SK-N-SH (cell line): Measurements from ENCODE around the gene NTHL1. TPM values are rescaled to one million over a fixed set of nuclear protein-coding genes. Genes with fewer than 3 reads are reported as not detected.
A peak's percentile ranks its signal among the peaks of the same experiment; 100 is the strongest.

Experiments
- CTCF ChIA-PET: fragments of 300-600, 350-600 bp; formaldehyde crosslinking; extraction: SDS; loops from one replicate; lab custom pipeline; 2021; lab: Yijun Ruan, JAX
- POLR2A ChIA-PET: fragments of 350-600 bp; sonication (Branson Sonifier 250); formaldehyde crosslinking; extraction: SDS; loops from one replicate; lab custom pipeline; 2020; ENCODE audit warnings: antibody characterized with exemption, inconsistent platforms; lab: Yijun Ruan, JAX
- DNase-seq: peaks from one replicate; pipeline ENCODE4 v3.0.0; 2012
- H2AFZ ChIP-seq: fragments of 200-600 bp; sonication (generic); 2 replicates; pipeline ENCODE4 v1.8.1; 2016; ENCODE audit warnings: antibody characterized with exemption, mild to moderate bottlenecking, low read depth
- H3F3A ChIP-seq: fragments of 200-600 bp; sonication (generic); replicated peaks from 2 replicates; pipeline ENCODE3; 2016; ENCODE audit warnings: antibody characterized with exemption, mild to moderate bottlenecking; ENCODE audit not compliant: insufficient read depth
- H3K27ac ChIP-seq, 2 experiments: fragments of 200-500 bp in 1 of 2; fragments of 200-600 bp in 1 of 2; sonication (Bioruptor generic) in 1 of 2; sonication (generic), shearing (Covaris generic) in 1 of 2; 2 replicates each; pipeline versions ENCODE4 v1.5.1 to v1.6.1; 2014 to 2016; ENCODE audit warnings: low read depth in 2 of 2, inconsistent platforms in 1 of 2, low read length in 1 of 2, mild to moderate bottlenecking in 1 of 2, mixed read lengths in 1 of 2
- H3K27me3 ChIP-seq: fragments of 200-600 bp; sonication (generic), shearing (Covaris generic); 2 replicates; pipeline ENCODE4 v1.6.1; 2016; ENCODE audit warnings: mixed run types; ENCODE audit not compliant: insufficient read depth
- H3K36me3 ChIP-seq, 2 experiments: fragments of 200-500 bp in 1 of 2; fragments of 200-600 bp in 1 of 2; sonication (Bioruptor generic) in 1 of 2; sonication (generic) in 1 of 2; replicated peaks in 1 of 2; 2 replicates each; pipeline versions ENCODE3 to v1.5.1; 2014 to 2016; ENCODE audit warnings: low read length in 1 of 2, mild to moderate bottlenecking in 1 of 2; ENCODE audit not compliant: insufficient read depth in 2 of 2, control insufficient read depth in 1 of 2
- H3K4me1 ChIP-seq, 2 experiments: fragments of 200-500 bp in 1 of 2; fragments of 200-600 bp in 1 of 2; sonication (Bioruptor generic) in 1 of 2; sonication (generic), shearing (Covaris generic) in 1 of 2; 2 replicates each; pipeline versions ENCODE4 v1.5.1 to v1.6.1; 2014 to 2016; ENCODE audit warnings: low read depth in 1 of 2, low read length in 1 of 2, mixed run types in 1 of 2; ENCODE audit not compliant: insufficient read depth in 2 of 2, control insufficient read depth in 1 of 2
- H3K4me2 ChIP-seq: fragments of 200-600 bp; sonication (generic), shearing (Covaris generic); 2 replicates; pipeline ENCODE4 v1.6.1; 2017; ENCODE audit warnings: mixed run types
- H3K4me3 ChIP-seq, 2 experiments: fragments of 200-500 bp in 1 of 2; fragments of 200-600 bp in 1 of 2; sonication (Bioruptor generic) in 1 of 2; sonication (generic), shearing (Covaris generic) in 1 of 2; 2 replicates each; pipeline versions ENCODE4 v1.5.1 to v1.8.1; 2014 to 2016; ENCODE audit warnings: low read depth in 2 of 2, inconsistent platforms in 1 of 2, low read length in 1 of 2, mild to moderate bottlenecking in 1 of 2, mixed read lengths in 1 of 2, moderate library complexity in 1 of 2
- H3K79me2 ChIP-seq: fragments of 200-600 bp; sonication (generic); 2 replicates; pipeline ENCODE4 v1.8.1; 2017; ENCODE audit warnings: mild to moderate bottlenecking; ENCODE audit not compliant: insufficient read depth
- H3K9ac ChIP-seq: fragments of 200-600 bp; sonication (generic); 2 replicates; pipeline ENCODE4 v1.6.1; 2017; ENCODE audit warnings: mixed run types
- H3K9me2 ChIP-seq: fragments of 200-600 bp; sonication (generic); 2 replicates; pipeline ENCODE4 v1.6.1; 2017; ENCODE audit warnings: mixed run types
- H3K9me3 ChIP-seq: fragments of 200-600 bp; sonication (generic); 2 replicates; pipeline ENCODE4 v1.6.1; 2017; ENCODE audit warnings: mixed run types, mild to moderate bottlenecking, moderate library complexity
- H4K20me1 ChIP-seq: fragments of 200-600 bp; sonication (generic); 2 replicates; pipeline ENCODE4 v1.6.1; 2017; ENCODE audit warnings: mild to moderate bottlenecking, mixed run types; ENCODE audit not compliant: insufficient read depth
- CHD2 ChIP-seq: fragments of 150-350 bp; IDR thresholded peaks from 2 replicates; pipeline ENCODE4 v1.6.1; 2018; ENCODE audit warnings: low read length; ENCODE audit not compliant: partially characterized antibody
- ELF1 ChIP-seq: IDR thresholded peaks from 2 replicates; pipeline ENCODE4 v1.4.0; 2012
- EZH2phosphoT487 ChIP-seq: fragments of 200-600 bp; sonication (generic); IDR thresholded peaks from 2 replicates; pipeline ENCODE4 v1.6.1; 2017; ENCODE audit warnings: low read depth, mixed run types, mild to moderate bottlenecking, antibody characterized with exemption, moderate library complexity, borderline replicate concordance
- FOSL2 ChIP-seq: IDR thresholded peaks from 2 replicates; pipeline ENCODE4 v1.4.0; 2012; ENCODE audit warnings: low read depth, mild to moderate bottlenecking, moderate library complexity, borderline replicate concordance
- FOXJ3 ChIP-seq: sonication (generic); formaldehyde crosslinking; IDR thresholded peaks from 2 replicates; pipeline ENCODE4 v1.5.1; 2020; ENCODE audit warnings: mild to moderate bottlenecking, missing genetic modification reagents
- GABPA ChIP-seq: IDR thresholded peaks from 2 replicates; pipeline ENCODE4 v1.4.0; 2012; ENCODE audit warnings: low read depth, mild to moderate bottlenecking
- GATA2 ChIP-seq: sonication (generic); formaldehyde crosslinking; IDR thresholded peaks from 2 replicates; pipeline ENCODE4 v1.5.0; 2020; ENCODE audit warnings: mild to moderate bottlenecking, missing genetic modification reagents
- MEF2A ChIP-seq: IDR thresholded peaks from 2 replicates; pipeline ENCODE4 v1.4.0; 2012; ENCODE audit warnings: low read depth, borderline replicate concordance
- MXI1 ChIP-seq: IDR thresholded peaks from 2 replicates; pipeline ENCODE4 v1.6.1; 2012; ENCODE audit warnings: mild to moderate bottlenecking, low read depth, low read length, improper control_type of control experiment
- NFIC ChIP-seq: IDR thresholded peaks from 2 replicates; pipeline ENCODE4 v1.4.0; 2012; ENCODE audit warnings: borderline replicate concordance
- NRF1 ChIP-seq: IDR thresholded peaks from 2 replicates; pipeline ENCODE4 v1.6.1; 2012; ENCODE audit warnings: low read depth, mild to moderate bottlenecking, low read length
- PBX3 ChIP-seq: IDR thresholded peaks from 2 replicates; pipeline ENCODE4; 2012
- POLR2AphosphoS5 ChIP-seq: IDR thresholded peaks from 2 replicates; pipeline ENCODE4 v1.6.1; 2012; ENCODE audit warnings: low read depth, low read length
- RAD21 ChIP-seq: IDR thresholded peaks from 2 replicates; pipeline ENCODE4 v1.6.1; 2012; ENCODE audit warnings: mild to moderate bottlenecking, low read length
- RXRA ChIP-seq: IDR thresholded peaks from 2 replicates; pipeline ENCODE4 v1.4.0; 2012; ENCODE audit warnings: low read depth, mild to moderate bottlenecking, borderline replicate concordance
- SIN3A ChIP-seq: IDR thresholded peaks from 2 replicates; pipeline ENCODE4 v1.6.1; 2012; ENCODE audit warnings: low read depth, mild to moderate bottlenecking, low read length, moderate library complexity, borderline replicate concordance
- SMC3 ChIP-seq: IDR thresholded peaks from 2 replicates; pipeline ENCODE4 v1.6.1; 2012; ENCODE audit warnings: low read depth, low read length, improper control_type of control experiment
- TAF1 ChIP-seq: IDR thresholded peaks from 2 replicates; pipeline ENCODE4 v1.6.1; 2012; ENCODE audit warnings: low read depth, mild to moderate bottlenecking, low read length, moderate library complexity, borderline replicate concordance
- TCF12 ChIP-seq: IDR thresholded peaks from 2 replicates; pipeline ENCODE4 v1.4.0; 2012
- YY1 ChIP-seq: IDR thresholded peaks from 2 replicates; pipeline ENCODE4 v1.4.0; 2012; ENCODE audit warnings: low read depth, mild to moderate bottlenecking
- WGBS: methylation state at CpG from one replicate; pipeline ENCODE4 v1.1.6; 2017; ENCODE audit warnings: low lambda C conversion rate; 5-methylcytosine and 5-hydroxymethylcytosine counted together
- polyA plus RNA-seq, 3 experiments: library from polyadenylated mRNA; depleted of rRNA; stranded (reverse); fragments of >200 nt; gene quantifications; 2 replicates each; pipeline ENCODE4 v1.2.3, GENCODE V29; 2012
- TF ChIP-seq, protein P1 (sequence below): fragments of 150-350 bp; IDR thresholded peaks from 2 replicates; pipeline ENCODE4 v1.6.1; 2017; ENCODE audit warnings: antibody characterized with exemption, low read length, low read depth, borderline replicate concordance
- TF ChIP-seq, protein P2 (sequence below): IDR thresholded peaks from 2 replicates; pipeline ENCODE4 v1.6.1; 2012; ENCODE audit warnings: mild to moderate bottlenecking, low read depth, low read length, moderate library complexity
- TF ChIP-seq, protein P3 (sequence below): IDR thresholded peaks from 2 replicates; pipeline ENCODE4 v1.4.0; 2012; ENCODE audit warnings: low read depth
- TF ChIP-seq, protein P4 (sequence below): IDR thresholded peaks from 2 replicates; pipeline ENCODE4 v1.4.0; 2012; ENCODE audit warnings: low read depth, borderline replicate concordance
- TF ChIP-seq, protein P5 (sequence below): fragments of 150-350 bp; IDR thresholded peaks from 2 replicates; pipeline ENCODE4 v1.6.1; 2016; ENCODE audit warnings: mild to moderate bottlenecking, low read depth, low read length

The NTHL1 gene
- polyA plus RNA-seq (2012; rRNA removed), result 72.9 and 77.3 TPM in 2 replicates
- polyA plus RNA-seq (2012; cell fraction: cytosol; rRNA removed), result 32.1 and 51.5 TPM in 2 replicates
- 59.5 and 109 TPM in 2 replicates for polyA plus RNA-seq (2012; cell fraction: nucleus; rRNA removed)

DNA sequence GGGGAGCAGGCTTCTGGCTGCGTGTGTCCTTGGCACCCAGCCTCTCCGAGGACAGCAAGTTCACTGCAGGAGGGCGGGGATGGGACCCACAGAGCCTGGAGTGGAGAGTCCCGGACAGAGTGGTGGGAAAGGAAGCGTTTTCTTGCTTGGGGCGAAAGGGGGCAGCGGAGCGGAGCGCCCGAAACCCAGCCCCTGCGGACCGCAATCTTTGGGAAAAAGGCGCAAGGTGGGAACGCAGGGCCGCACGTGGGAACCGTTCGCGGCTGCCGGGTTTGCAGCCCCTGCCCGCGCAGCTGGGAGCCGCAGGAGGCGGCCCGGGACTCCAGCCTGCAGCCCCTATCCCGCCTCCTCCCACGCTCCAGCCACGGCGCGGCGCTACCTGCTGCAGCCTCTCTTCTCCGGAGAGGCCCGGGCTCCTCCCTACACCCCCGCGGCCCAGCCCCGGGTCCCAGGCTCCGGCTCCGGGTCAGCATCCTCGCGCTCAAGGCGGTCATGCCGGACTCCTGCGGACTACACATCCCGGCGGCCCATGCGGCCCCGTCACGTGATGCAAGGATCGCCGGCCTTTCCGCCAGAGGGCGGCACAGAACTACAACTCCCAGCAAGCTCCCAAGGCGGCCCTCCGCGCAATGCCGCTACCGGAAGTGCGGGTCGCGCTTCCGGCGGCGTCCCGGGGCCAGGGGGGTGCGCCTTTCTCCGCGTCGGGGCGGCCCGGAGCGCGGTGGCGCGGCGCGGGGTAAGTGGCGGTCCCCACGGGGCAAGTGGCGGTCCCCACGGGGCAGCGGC is at the start of gene NTHL1, which contains the start of gene TSC2:
Gene NTHL1, minus strand, starts transcription at position 505 of the 786 bp plus-strand sequence. Its CDS starts 11 bp downstream, at position 494.
Gene TSC2, plus strand, starts transcription at position 656 of the 786 bp plus-strand sequence. CDS start 631 bp downstream, outside the sequence.
- Histone ChIP-seq H3K27ac (peak within 1 kb of the TSS; percentile 33 to 69; a peak in 3 of 4 replicates), H3K4me3 (peak within 1 kb of the TSS; percentile 71 to 76), H3K27me3 (no peaks in the 10 kb centered on the region), H3F3A (no peaks in the 10 kb centered on the region), H3K79me2 (peaks cover 53% of the 10 kb centered on the region), H3K9me3 (no peaks in the 10 kb centered on the region), H4K20me1 (no peaks in the 10 kb centered on the region), H3K4me1 (peaks cover 4 to 20% of the 10 kb centered on the region in 2 experiments; a peak in 3 of 4 replicates), H3K9ac (peak within 1 kb of the TSS; percentile 74), H3K9me2 (no peaks in the 10 kb centered on the region), H2AFZ (peak within 1 kb of the TSS; percentile 71), H3K36me3 (peaks cover 13 to 17% of the 10 kb centered on the region in 2 experiments), H3K4me2 (peak within 1 kb of the TSS; percentile 98)
- CTCF ChIA-PET, result interaction anchor here (0.7 to 5.8 kb wide), 11 partner anchors 10 to 106 kb away, joined by 3 to 43 read pairs (median 6); no protein-coding TSS in a partner anchor
- peak; percentile 97 for DNase-seq
- POLR2A ChIA-PET, result interaction anchor here (0.6 to 2.1 kb wide), 16 partner anchors 8 to 421 kb away, joined by 3 to 12 read pairs (median 4); partner anchors contain the start of gene TRAF7
- WGBS, result 1% methylated on average over 20 of the region's 81 CpGs
- TF ChIP-seq TCF12 (no peak; the same call in 1 of the 2 replicates), RAD21 (no peak; the same call in 1 of the 2 replicates), FOXJ3 (CRISPR knock-in tag) (no peak), MEF2A (no peak), GABPA (peak; percentile 95), CHD2 (peak; percentile 75), POLR2AphosphoS5 (peak; percentile 39; the same call in 1 of the 2 replicates), YY1 (peak; percentile 90), RXRA (no peak), SMC3 (peak; percentile 32; the same call in 1 of the 2 replicates), NRF1 (no peak), FOSL2 (no peak), MXI1 (peak; percentile 81), ELF1 (peak; percentile 88), EZH2phosphoT487 (no peak), SIN3A (peak; percentile 60; the same call in 1 of the 2 replicates), PBX3 (no peak), TAF1 (no peak; the same call in 1 of the 2 replicates), GATA2 (CRISPR knock-in tag) (no peak), NFIC (no peak)
- TF ChIP-seq, protein P1, sequence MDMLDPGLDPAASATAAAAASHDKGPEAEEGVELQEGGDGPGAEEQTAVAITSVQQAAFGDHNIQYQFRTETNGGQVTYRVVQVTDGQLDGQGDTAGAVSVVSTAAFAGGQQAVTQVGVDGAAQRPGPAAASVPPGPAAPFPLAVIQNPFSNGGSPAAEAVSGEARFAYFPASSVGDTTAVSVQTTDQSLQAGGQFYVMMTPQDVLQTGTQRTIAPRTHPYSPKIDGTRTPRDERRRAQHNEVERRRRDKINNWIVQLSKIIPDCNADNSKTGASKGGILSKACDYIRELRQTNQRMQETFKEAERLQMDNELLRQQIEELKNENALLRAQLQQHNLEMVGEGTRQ, result peak; percentile 94
- TF ChIP-seq, protein P2, sequence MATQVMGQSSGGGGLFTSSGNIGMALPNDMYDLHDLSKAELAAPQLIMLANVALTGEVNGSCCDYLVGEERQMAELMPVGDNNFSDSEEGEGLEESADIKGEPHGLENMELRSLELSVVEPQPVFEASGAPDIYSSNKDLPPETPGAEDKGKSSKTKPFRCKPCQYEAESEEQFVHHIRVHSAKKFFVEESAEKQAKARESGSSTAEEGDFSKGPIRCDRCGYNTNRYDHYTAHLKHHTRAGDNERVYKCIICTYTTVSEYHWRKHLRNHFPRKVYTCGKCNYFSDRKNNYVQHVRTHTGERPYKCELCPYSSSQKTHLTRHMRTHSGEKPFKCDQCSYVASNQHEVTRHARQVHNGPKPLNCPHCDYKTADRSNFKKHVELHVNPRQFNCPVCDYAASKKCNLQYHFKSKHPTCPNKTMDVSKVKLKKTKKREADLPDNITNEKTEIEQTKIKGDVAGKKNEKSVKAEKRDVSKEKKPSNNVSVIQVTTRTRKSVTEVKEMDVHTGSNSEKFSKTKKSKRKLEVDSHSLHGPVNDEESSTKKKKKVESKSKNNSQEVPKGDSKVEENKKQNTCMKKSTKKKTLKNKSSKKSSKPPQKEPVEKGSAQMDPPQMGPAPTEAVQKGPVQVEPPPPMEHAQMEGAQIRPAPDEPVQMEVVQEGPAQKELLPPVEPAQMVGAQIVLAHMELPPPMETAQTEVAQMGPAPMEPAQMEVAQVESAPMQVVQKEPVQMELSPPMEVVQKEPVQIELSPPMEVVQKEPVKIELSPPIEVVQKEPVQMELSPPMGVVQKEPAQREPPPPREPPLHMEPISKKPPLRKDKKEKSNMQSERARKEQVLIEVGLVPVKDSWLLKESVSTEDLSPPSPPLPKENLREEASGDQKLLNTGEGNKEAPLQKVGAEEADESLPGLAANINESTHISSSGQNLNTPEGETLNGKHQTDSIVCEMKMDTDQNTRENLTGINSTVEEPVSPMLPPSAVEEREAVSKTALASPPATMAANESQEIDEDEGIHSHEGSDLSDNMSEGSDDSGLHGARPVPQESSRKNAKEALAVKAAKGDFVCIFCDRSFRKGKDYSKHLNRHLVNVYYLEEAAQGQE, result no peak
- TF ChIP-seq, protein P3, sequence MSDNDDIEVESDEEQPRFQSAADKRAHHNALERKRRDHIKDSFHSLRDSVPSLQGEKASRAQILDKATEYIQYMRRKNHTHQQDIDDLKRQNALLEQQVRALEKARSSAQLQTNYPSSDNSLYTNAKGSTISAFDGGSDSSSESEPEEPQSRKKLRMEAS, result peak; percentile 73
- TF ChIP-seq, protein P4, sequence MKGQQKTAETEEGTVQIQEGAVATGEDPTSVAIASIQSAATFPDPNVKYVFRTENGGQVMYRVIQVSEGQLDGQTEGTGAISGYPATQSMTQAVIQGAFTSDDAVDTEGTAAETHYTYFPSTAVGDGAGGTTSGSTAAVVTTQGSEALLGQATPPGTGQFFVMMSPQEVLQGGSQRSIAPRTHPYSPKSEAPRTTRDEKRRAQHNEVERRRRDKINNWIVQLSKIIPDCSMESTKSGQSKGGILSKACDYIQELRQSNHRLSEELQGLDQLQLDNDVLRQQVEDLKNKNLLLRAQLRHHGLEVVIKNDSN, result peak; percentile 100
- TF ChIP-seq, protein P5, sequence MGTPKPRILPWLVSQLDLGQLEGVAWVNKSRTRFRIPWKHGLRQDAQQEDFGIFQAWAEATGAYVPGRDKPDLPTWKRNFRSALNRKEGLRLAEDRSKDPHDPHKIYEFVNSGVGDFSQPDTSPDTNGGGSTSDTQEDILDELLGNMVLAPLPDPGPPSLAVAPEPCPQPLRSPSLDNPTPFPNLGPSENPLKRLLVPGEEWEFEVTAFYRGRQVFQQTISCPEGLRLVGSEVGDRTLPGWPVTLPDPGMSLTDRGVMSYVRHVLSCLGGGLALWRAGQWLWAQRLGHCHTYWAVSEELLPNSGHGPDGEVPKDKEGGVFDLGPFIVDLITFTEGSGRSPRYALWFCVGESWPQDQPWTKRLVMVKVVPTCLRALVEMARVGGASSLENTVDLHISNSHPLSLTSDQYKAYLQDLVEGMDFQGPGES, result no peak
